ENCODE data around the gene SULT1A2.
"Not testable (repeated sequence)": the region's sequence is repeated elsewhere in the genome, so short reads cannot be mapped to it uniquely, and the experiment has no call there.

The SULT1A2 gene

GRCh38 chr16:28569968-28570752 lies 26.7 kb downstream of the SULT1A2 start:
- no peak for DNase-seq
- Histone ChIP-seq H3K27me3 (no peaks in the 10 kb centered on the region), H3K36me3 (no peaks in the 10 kb centered on the region), H3K9me3 (no peaks in the 10 kb centered on the region), H3K4me3 (ENCODE audit: low read depth, low read length) (no peak overlapping the region), H3K4me1 (no peaks in the 10 kb centered on the region)
- TF ChIP-seq, protein P1, sequence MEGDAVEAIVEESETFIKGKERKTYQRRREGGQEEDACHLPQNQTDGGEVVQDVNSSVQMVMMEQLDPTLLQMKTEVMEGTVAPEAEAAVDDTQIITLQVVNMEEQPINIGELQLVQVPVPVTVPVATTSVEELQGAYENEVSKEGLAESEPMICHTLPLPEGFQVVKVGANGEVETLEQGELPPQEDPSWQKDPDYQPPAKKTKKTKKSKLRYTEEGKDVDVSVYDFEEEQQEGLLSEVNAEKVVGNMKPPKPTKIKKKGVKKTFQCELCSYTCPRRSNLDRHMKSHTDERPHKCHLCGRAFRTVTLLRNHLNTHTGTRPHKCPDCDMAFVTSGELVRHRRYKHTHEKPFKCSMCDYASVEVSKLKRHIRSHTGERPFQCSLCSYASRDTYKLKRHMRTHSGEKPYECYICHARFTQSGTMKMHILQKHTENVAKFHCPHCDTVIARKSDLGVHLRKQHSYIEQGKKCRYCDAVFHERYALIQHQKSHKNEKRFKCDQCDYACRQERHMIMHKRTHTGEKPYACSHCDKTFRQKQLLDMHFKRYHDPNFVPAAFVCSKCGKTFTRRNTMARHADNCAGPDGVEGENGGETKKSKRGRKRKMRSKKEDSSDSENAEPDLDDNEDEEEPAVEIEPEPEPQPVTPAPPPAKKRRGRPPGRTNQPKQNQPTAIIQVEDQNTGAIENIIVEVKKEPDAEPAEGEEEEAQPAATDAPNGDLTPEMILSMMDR (IDR thresholded peaks at IDR 0.05; ENCODE audit: low read depth, low read length): no peak

GRCh38 chr16:28569021-28569420 lies 27.8 kb downstream of the SULT1A2 start:
- Histone ChIP-seq H3K9me3 (no peaks in the 10 kb centered on the region), H3K4me3 (ENCODE audit: low read depth, low read length) (no peak overlapping the region), H3K36me3 (no peaks in the 10 kb centered on the region), H3K4me1 (no peaks in the 10 kb centered on the region), H3K27me3 (no peaks in the 10 kb centered on the region)
- TF ChIP-seq, protein P1 (IDR thresholded peaks at IDR 0.05; ENCODE audit: low read depth, low read length): no peak
- DNase-seq: no peak

DNA sequence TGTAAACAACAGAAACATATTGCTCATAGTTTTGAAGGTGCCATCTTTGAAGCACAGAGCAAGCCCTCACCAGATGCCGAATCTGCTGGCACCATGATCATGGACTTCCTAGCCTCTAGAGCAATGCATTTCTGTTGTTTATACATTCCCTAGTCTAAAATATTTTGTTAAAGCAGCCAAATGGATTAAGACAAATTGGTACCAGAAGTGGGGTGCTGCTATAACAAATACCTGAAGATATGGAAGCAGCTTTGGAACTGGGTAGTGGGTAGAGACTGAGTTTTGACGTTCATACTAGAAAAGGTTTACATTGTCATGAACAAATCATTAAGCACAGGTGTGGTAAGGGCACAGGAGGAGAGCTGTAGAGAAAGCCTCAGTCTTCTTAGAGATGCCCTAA lies 29.6 kb downstream of the SULT1A2 start:
- TF ChIP-seq, protein P1 (IDR thresholded peaks at IDR 0.05; ENCODE audit: low read depth, low read length): no peak

GRCh38 chr16:28566233-28566925 lies 30.5 kb downstream of the SULT1A2 start:
- not testable (repeated sequence) for H3K4me3 ChIP-seq (ENCODE audit: low read depth, low read length); H3K36me3 ChIP-seq; H3K9me3 ChIP-seq; DNase-seq; H3K27me3 ChIP-seq; H3K4me1 ChIP-seq

More for the DNA sequence above, 29.6 kb downstream of the SULT1A2 start:
- DNase-seq: no peak
- Histone ChIP-seq H3K36me3 (no peaks in the 10 kb centered on the region), H3K4me3 (ENCODE audit: low read depth, low read length) (no peak overlapping the region), H3K4me1 (no peaks in the 10 kb centered on the region), H3K9me3 (no peaks in the 10 kb centered on the region), H3K27me3 (no peaks in the 10 kb centered on the region)

- Histone ChIP-seq H3K27me3 (no peaks in the 10 kb centered on the region), H3K9me3 (no peaks in the 10 kb centered on the region), H3K4me1 (no peaks in the 10 kb centered on the region), H3K4me3 (ENCODE audit: low read depth, low read length) (no peak overlapping the region), H3K36me3 (no peaks in the 10 kb centered on the region; the same call in 1 of the 2 replicates)
- DNase-seq: no peak
- TF ChIP-seq, protein P1 (IDR thresholded peaks at IDR 0.05; ENCODE audit: low read depth, low read length): no peak
These were observed 33.6 kb downstream of the SULT1A2 start for GRCh38 chr16:28563218-28563617.

DNA sequence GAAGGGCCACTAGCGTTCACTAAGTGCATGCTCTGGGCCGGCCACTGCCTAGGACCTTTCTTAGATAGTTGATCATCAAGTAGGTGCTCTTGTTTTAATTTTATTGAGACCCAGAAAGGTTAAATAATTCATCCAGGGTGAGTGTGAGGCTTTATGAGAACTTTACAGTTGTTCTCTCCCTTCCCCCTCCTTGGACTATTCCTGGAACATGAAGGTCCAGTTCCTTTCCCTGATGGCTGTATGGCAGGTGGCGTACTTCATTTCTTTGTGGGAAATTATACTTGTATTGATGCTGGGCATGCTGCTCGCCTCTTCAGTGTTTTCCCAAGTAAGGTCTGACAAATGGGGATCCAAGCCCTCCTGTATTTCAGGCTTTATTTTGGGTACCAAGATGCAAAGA lies 34.7 kb downstream of the SULT1A2 start:
- Histone ChIP-seq H3K4me1 (no peaks in the 10 kb centered on the region), H3K9me3 (no peaks in the 10 kb centered on the region), H3K4me3 (ENCODE audit: low read depth, low read length) (no peak overlapping the region), H3K36me3 (peaks cover 3% of the 10 kb centered on the region; the same call in 1 of the 2 replicates), H3K27me3 (no peaks in the 10 kb centered on the region)
- TF ChIP-seq, protein P1 (IDR thresholded peaks at IDR 0.05; ENCODE audit: low read depth, low read length): no peak
- no peak for DNase-seq
